MCF 10A (cell line): Measurements from ENCODE around the gene CAPSL. TPM values are rescaled to one million over a fixed set of nuclear protein-coding genes. Genes with fewer than 3 reads are reported as not detected.
A peak's percentile ranks its signal among the peaks of the same experiment; 100 is the strongest.

Experiments
- BruUV-seq: library from RNA; stranded (reverse); fragments of 400-500 nt; replicated peaks from 2 replicates; lab custom pipeline; 2021; lab: Mats Ljungman, UMichigan
- CTCF ChIA-PET: fragments of 300-600 bp; sonication (Branson Sonifier 250); formaldehyde crosslinking; extraction: SDS; loops from one replicate; lab custom pipeline; 2021; ENCODE audit warnings: antibody characterized with exemption, inconsistent platforms; lab: Yijun Ruan, JAX
- POLR2A ChIA-PET: fragments of 300-600, 350-650 bp; sonication (Branson Sonifier 250); formaldehyde crosslinking; extraction: SDS; loops from one replicate; lab custom pipeline; 2020; ENCODE audit warnings: antibody characterized with exemption, inconsistent platforms; lab: Yijun Ruan, JAX
- DNase-seq: peaks from one replicate; pipeline ENCODE4 v3.0.0-alpha.2; 2018; ENCODE audit not compliant: unreplicated experiment
- H3K27ac Mint-ChIP-seq: one replicate; pipeline ENCODE4 v1.8.0; 2022; ENCODE audit warnings: mild to moderate bottlenecking, low read depth, mixed read lengths; ENCODE audit not compliant: unreplicated experiment
- H3K27me3 Mint-ChIP-seq: one replicate; pipeline ENCODE4 v1.8.0; 2022; ENCODE audit warnings: mixed read lengths; ENCODE audit not compliant: insufficient read depth, unreplicated experiment
- H3K36me3 Mint-ChIP-seq: one replicate; pipeline ENCODE4 v1.8.0; 2022; ENCODE audit warnings: mild to moderate bottlenecking, moderate library complexity, mixed read lengths; ENCODE audit not compliant: insufficient read depth, unreplicated experiment
- H3K4me1 Mint-ChIP-seq: one replicate; pipeline ENCODE4 v1.8.0; 2022; ENCODE audit warnings: mixed read lengths; ENCODE audit not compliant: insufficient read depth, unreplicated experiment
- H3K4me3 Mint-ChIP-seq: one replicate; pipeline ENCODE4 v1.8.0; 2022; ENCODE audit warnings: mild to moderate bottlenecking, moderate library complexity, mixed read lengths; ENCODE audit not compliant: unreplicated experiment
- H3K9me3 Mint-ChIP-seq: one replicate; pipeline ENCODE4 v1.8.0; 2022; ENCODE audit warnings: mixed read lengths; ENCODE audit not compliant: unreplicated experiment
- intact Hi-C: fragments of 100-400 bp; cut with micrococcal nuclease; formaldehyde crosslinking; loops from 2 replicates; pipeline ENCODE4 v1.14.1; 2022
- total RNA-seq: library from RNA; stranded (reverse); gene quantifications from 2 replicates; pipeline ENCODE4 v1.2.3, GENCODE V29; 2022
- TF ChIP-seq, protein P1 (sequence below): fragments of 200-600 bp; IDR thresholded peaks from one replicate; pipeline ENCODE4 v1.8.0; 2022; ENCODE audit warnings: antibody characterized with exemption, mild to moderate bottlenecking; ENCODE audit not compliant: unreplicated experiment

The CAPSL gene
- total RNA-seq, 1 experiment from 2014 or later: not detected

GRCh38 chr5:35887321-35888100 is 50.9 kb downstream of the CAPSL start:
- H3K9me3 Mint-ChIP-seq: no peaks in the 10 kb centered on the region
- no peak for DNase-seq
- BruUV-seq: no TSS peak

DNA sequence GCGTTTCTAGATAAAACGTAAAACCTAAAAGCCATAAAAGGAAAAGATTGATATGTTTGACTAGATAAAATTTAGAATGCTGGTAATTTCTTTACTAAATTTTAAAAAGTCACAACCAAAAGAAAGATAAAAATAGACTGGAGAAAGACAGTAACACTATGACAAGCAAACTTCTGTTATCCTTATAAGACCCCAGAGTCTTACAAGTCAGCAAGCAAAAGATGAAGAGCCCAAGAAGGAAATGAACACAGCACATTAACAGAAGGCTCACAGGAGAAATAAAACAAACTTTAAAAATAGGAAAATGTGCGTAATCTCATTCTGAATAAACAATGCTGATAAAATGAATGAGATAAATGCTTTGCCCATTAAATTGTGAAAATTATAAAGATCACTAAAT is 52.0 kb downstream of the CAPSL start:
- Mint-ChIP-seq H3K27ac (no peak overlapping the region), H3K27me3 (no peaks in the 10 kb centered on the region), H3K36me3 (no peaks in the 10 kb centered on the region), H3K4me3 (no peak overlapping the region), H3K4me1 (peaks cover 15% of the 10 kb centered on the region), H3K9me3 (no peaks in the 10 kb centered on the region)
- no peak for DNase-seq
- ChIA-PET CTCF (interaction anchor here (0.6 kb wide), 1 partner anchor 1461 kb away, joined by 3 read pairs; no protein-coding TSS in a partner anchor), POLR2A (no interaction called here)
- BruUV-seq: no TSS peak
- TF ChIP-seq, protein P1, sequence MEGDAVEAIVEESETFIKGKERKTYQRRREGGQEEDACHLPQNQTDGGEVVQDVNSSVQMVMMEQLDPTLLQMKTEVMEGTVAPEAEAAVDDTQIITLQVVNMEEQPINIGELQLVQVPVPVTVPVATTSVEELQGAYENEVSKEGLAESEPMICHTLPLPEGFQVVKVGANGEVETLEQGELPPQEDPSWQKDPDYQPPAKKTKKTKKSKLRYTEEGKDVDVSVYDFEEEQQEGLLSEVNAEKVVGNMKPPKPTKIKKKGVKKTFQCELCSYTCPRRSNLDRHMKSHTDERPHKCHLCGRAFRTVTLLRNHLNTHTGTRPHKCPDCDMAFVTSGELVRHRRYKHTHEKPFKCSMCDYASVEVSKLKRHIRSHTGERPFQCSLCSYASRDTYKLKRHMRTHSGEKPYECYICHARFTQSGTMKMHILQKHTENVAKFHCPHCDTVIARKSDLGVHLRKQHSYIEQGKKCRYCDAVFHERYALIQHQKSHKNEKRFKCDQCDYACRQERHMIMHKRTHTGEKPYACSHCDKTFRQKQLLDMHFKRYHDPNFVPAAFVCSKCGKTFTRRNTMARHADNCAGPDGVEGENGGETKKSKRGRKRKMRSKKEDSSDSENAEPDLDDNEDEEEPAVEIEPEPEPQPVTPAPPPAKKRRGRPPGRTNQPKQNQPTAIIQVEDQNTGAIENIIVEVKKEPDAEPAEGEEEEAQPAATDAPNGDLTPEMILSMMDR: no peak
- intact Hi-C loops: no loop called here

More at GRCh38 chr5:35887321-35888100, 50.9 kb downstream of the CAPSL start:
- ChIA-PET CTCF (interaction anchor here (0.6 kb wide), 2 partner anchors 39 to 1462 kb away, joined by 3 to 4 read pairs; no protein-coding TSS in a partner anchor), POLR2A (no interaction called here)
- Mint-ChIP-seq H3K4me1 (peaks cover 15% of the 10 kb centered on the region), H3K27me3 (no peaks in the 10 kb centered on the region), H3K36me3 (no peaks in the 10 kb centered on the region), H3K4me3 (no peak overlapping the region), H3K27ac (no peak overlapping the region)
- intact Hi-C loops: no loop called here
- TF ChIP-seq, protein P1: no peak

GRCh38 chr5:35884773-35885172 is 53.6 kb downstream of the CAPSL start:
- no peaks in the 10 kb centered on the region for H3K9me3 Mint-ChIP-seq
- BruUV-seq: no TSS peak
- H3K36me3 Mint-ChIP-seq: no peaks in the 10 kb centered on the region
- no peak overlapping the region for H3K4me3 Mint-ChIP-seq
- no peaks in the 10 kb centered on the region for H3K27me3 Mint-ChIP-seq
- intact Hi-C loops: no loop called here
- CTCF ChIA-PET: interaction anchor here (1.1 kb wide), 1 partner anchor 40 kb away, joined by 3 read pairs; no protein-coding TSS in a partner anchor
- peaks cover 15% of the 10 kb centered on the region for H3K4me1 Mint-ChIP-seq
- no peak overlapping the region for H3K27ac Mint-ChIP-seq
- DNase-seq: no peak
- TF ChIP-seq, protein P1: no peak
- POLR2A ChIA-PET: interaction anchor here (1.0 kb wide), 1 partner anchor 23 kb away, joined by 3 read pairs; no protein-coding TSS in a partner anchor

- intact Hi-C loops: no loop called here
- CTCF ChIA-PET: no interaction called here
Observed at GRCh38 chr5:35884191-35884769, 54.1 kb downstream of the CAPSL start.

More at GRCh38 chr5:35884191-35884769, 54.1 kb downstream of the CAPSL start:
- H3K4me1 Mint-ChIP-seq: peaks cover 15% of the 10 kb centered on the region
- no peak overlapping the region for H3K4me3 Mint-ChIP-seq
- peak; percentile 83 for DNase-seq
- POLR2A ChIA-PET: no interaction called here
- H3K27ac Mint-ChIP-seq: peak overlapping the region; percentile 40
- H3K36me3 Mint-ChIP-seq: no peaks in the 10 kb centered on the region
- no peaks in the 10 kb centered on the region for H3K9me3 Mint-ChIP-seq
- no TSS peak for BruUV-seq
- TF ChIP-seq, protein P1: no peak
- no peaks in the 10 kb centered on the region for H3K27me3 Mint-ChIP-seq
